T-helper 2 cell treated with Interferon-gamma antibody and Interleukin-4, amounts not matched to agents 100 ng/mL and 5 ng/mL, for 36 hours (primary cell): ENCODE data around the gene GABBR1. TPM values are rescaled to one million over a fixed set of nuclear protein-coding genes. Genes with fewer than 3 reads are reported as not detected.

Experiments
- total RNA-seq: library from RNA; stranded (reverse); gene quantifications from 2 replicates; pipeline ENCODE4 v1.2.3, GENCODE V29; 2022

Gene GABBR1
- total RNA-seq, 1 donor from 2014 or later = 26.5 TPM

Other genes starting within 250 kb of the GABBR1 start
- not detected in 2 replicates for gene OR12D2, start 237.6 kb downstream of the GABBR1 start, total RNA-seq
- gene OR12D1, start 218.3 kb downstream of the GABBR1 start, total RNA-seq = not detected in 2 replicates
- not detected in 2 replicates for gene OR10C1, start 193.9 kb downstream of the GABBR1 start, total RNA-seq
- gene OR11A1, start 176.1 kb downstream of the GABBR1 start, total RNA-seq = not detected in 2 replicates
- gene OR2H1, start 176.0 kb downstream of the GABBR1 start, total RNA-seq = not detected in 2 replicates
- not detected in 2 replicates for gene MAS1L, start 145.2 kb downstream of the GABBR1 start, total RNA-seq
- 0.61 and 1.0 TPM in 2 replicates for gene UBD, start 73.5 kb downstream of the GABBR1 start, total RNA-seq
- not detected in 2 replicates for gene OR2H2, start 48.1 kb downstream of the GABBR1 start, total RNA-seq
- gene MOG, start 23.9 kb upstream of the GABBR1 start, total RNA-seq = not detected in 2 replicates
- 2.1 and 2.3 TPM in 2 replicates for gene ZFP57, start 48.0 kb upstream of the GABBR1 start, total RNA-seq
- 285 and 293 TPM in 2 replicates for gene HLA-F, start 90.3 kb upstream of the GABBR1 start, total RNA-seq
- 1.7 and 1.8 TPM in 2 replicates for gene HLA-G, start 194.6 kb upstream of the GABBR1 start, total RNA-seq